SK-N-SH (cell line): ENCODE data around the gene CFAP221. TPM values are rescaled to one million over a fixed set of nuclear protein-coding genes. Genes with fewer than 3 reads are reported as not detected.

Source experiments
- CTCF ChIA-PET: fragments of 300-600, 350-600 bp; formaldehyde crosslinking; extraction: SDS; loops from one replicate; lab custom pipeline; 2021; lab: Yijun Ruan, JAX
- POLR2A ChIA-PET: fragments of 350-600 bp; sonication (Branson Sonifier 250); formaldehyde crosslinking; extraction: SDS; loops from one replicate; lab custom pipeline; 2020; ENCODE audit warnings: antibody characterized with exemption, inconsistent platforms; lab: Yijun Ruan, JAX
- DNase-seq: peaks from one replicate; pipeline ENCODE4 v3.0.0; 2012
- H2AFZ ChIP-seq: fragments of 200-600 bp; sonication (generic); 2 replicates; pipeline ENCODE4 v1.8.1; 2016; ENCODE audit warnings: antibody characterized with exemption, mild to moderate bottlenecking, low read depth
- H3F3A ChIP-seq: fragments of 200-600 bp; sonication (generic); replicated peaks from 2 replicates; pipeline ENCODE3; 2016; ENCODE audit warnings: antibody characterized with exemption, mild to moderate bottlenecking; ENCODE audit not compliant: insufficient read depth
- H3K27ac ChIP-seq, 2 experiments: fragments of 200-500 bp in 1 of 2; fragments of 200-600 bp in 1 of 2; sonication (Bioruptor generic) in 1 of 2; sonication (generic), shearing (Covaris generic) in 1 of 2; 2 replicates each; pipeline versions ENCODE4 v1.5.1 to v1.6.1; 2014 to 2016; ENCODE audit warnings: low read depth in 2 of 2, inconsistent platforms in 1 of 2, low read length in 1 of 2, mild to moderate bottlenecking in 1 of 2, mixed read lengths in 1 of 2
- H3K27me3 ChIP-seq: fragments of 200-600 bp; sonication (generic), shearing (Covaris generic); 2 replicates; pipeline ENCODE4 v1.6.1; 2016; ENCODE audit warnings: mixed run types; ENCODE audit not compliant: insufficient read depth
- H3K36me3 ChIP-seq, 2 experiments: fragments of 200-500 bp in 1 of 2; fragments of 200-600 bp in 1 of 2; sonication (Bioruptor generic) in 1 of 2; sonication (generic) in 1 of 2; replicated peaks in 1 of 2; 2 replicates each; pipeline versions ENCODE3 to v1.5.1; 2014 to 2016; ENCODE audit warnings: low read length in 1 of 2, mild to moderate bottlenecking in 1 of 2; ENCODE audit not compliant: insufficient read depth in 2 of 2, control insufficient read depth in 1 of 2
- H3K4me1 ChIP-seq, 2 experiments: fragments of 200-500 bp in 1 of 2; fragments of 200-600 bp in 1 of 2; sonication (Bioruptor generic) in 1 of 2; sonication (generic), shearing (Covaris generic) in 1 of 2; 2 replicates each; pipeline versions ENCODE4 v1.5.1 to v1.6.1; 2014 to 2016; ENCODE audit warnings: low read depth in 1 of 2, low read length in 1 of 2, mixed run types in 1 of 2; ENCODE audit not compliant: insufficient read depth in 2 of 2, control insufficient read depth in 1 of 2
- H3K4me2 ChIP-seq: fragments of 200-600 bp; sonication (generic), shearing (Covaris generic); 2 replicates; pipeline ENCODE4 v1.6.1; 2017; ENCODE audit warnings: mixed run types
- H3K4me3 ChIP-seq, 2 experiments: fragments of 200-500 bp in 1 of 2; fragments of 200-600 bp in 1 of 2; sonication (Bioruptor generic) in 1 of 2; sonication (generic), shearing (Covaris generic) in 1 of 2; 2 replicates each; pipeline versions ENCODE4 v1.5.1 to v1.8.1; 2014 to 2016; ENCODE audit warnings: low read depth in 2 of 2, inconsistent platforms in 1 of 2, low read length in 1 of 2, mild to moderate bottlenecking in 1 of 2, mixed read lengths in 1 of 2, moderate library complexity in 1 of 2
- H3K79me2 ChIP-seq: fragments of 200-600 bp; sonication (generic); 2 replicates; pipeline ENCODE4 v1.8.1; 2017; ENCODE audit warnings: mild to moderate bottlenecking; ENCODE audit not compliant: insufficient read depth
- H3K9ac ChIP-seq: fragments of 200-600 bp; sonication (generic); 2 replicates; pipeline ENCODE4 v1.6.1; 2017; ENCODE audit warnings: mixed run types
- H3K9me2 ChIP-seq: fragments of 200-600 bp; sonication (generic); 2 replicates; pipeline ENCODE4 v1.6.1; 2017; ENCODE audit warnings: mixed run types
- H3K9me3 ChIP-seq: fragments of 200-600 bp; sonication (generic); 2 replicates; pipeline ENCODE4 v1.6.1; 2017; ENCODE audit warnings: mixed run types, mild to moderate bottlenecking, moderate library complexity
- H4K20me1 ChIP-seq: fragments of 200-600 bp; sonication (generic); 2 replicates; pipeline ENCODE4 v1.6.1; 2017; ENCODE audit warnings: mild to moderate bottlenecking, mixed run types; ENCODE audit not compliant: insufficient read depth
- ELF1 ChIP-seq: IDR thresholded peaks from 2 replicates; pipeline ENCODE4 v1.4.0; 2012
- FOSL2 ChIP-seq: IDR thresholded peaks from 2 replicates; pipeline ENCODE4 v1.4.0; 2012; ENCODE audit warnings: low read depth, mild to moderate bottlenecking, moderate library complexity, borderline replicate concordance
- FOXJ3 ChIP-seq: sonication (generic); formaldehyde crosslinking; IDR thresholded peaks from 2 replicates; pipeline ENCODE4 v1.5.1; 2020; ENCODE audit warnings: mild to moderate bottlenecking, missing genetic modification reagents
- FOXM1 ChIP-seq: IDR thresholded peaks from 2 replicates; pipeline ENCODE4 v1.4.0; 2012; ENCODE audit warnings: low read depth, mild to moderate bottlenecking
- GABPA ChIP-seq: IDR thresholded peaks from 2 replicates; pipeline ENCODE4 v1.4.0; 2012; ENCODE audit warnings: low read depth, mild to moderate bottlenecking
- MEF2A ChIP-seq: IDR thresholded peaks from 2 replicates; pipeline ENCODE4 v1.4.0; 2012; ENCODE audit warnings: low read depth, borderline replicate concordance
- NFIC ChIP-seq: IDR thresholded peaks from 2 replicates; pipeline ENCODE4 v1.4.0; 2012; ENCODE audit warnings: borderline replicate concordance
- RXRA ChIP-seq: IDR thresholded peaks from 2 replicates; pipeline ENCODE4 v1.4.0; 2012; ENCODE audit warnings: low read depth, mild to moderate bottlenecking, borderline replicate concordance
- TAF1 ChIP-seq: IDR thresholded peaks from 2 replicates; pipeline ENCODE4 v1.6.1; 2012; ENCODE audit warnings: low read depth, mild to moderate bottlenecking, low read length, moderate library complexity, borderline replicate concordance
- TCF12 ChIP-seq: IDR thresholded peaks from 2 replicates; pipeline ENCODE4 v1.4.0; 2012
- TEAD4 ChIP-seq: IDR thresholded peaks from 2 replicates; pipeline ENCODE4 v1.4.0; 2012; ENCODE audit warnings: mild to moderate bottlenecking, borderline replicate concordance; ENCODE audit not compliant: insufficient read depth
- YY1 ChIP-seq: IDR thresholded peaks from 2 replicates; pipeline ENCODE4 v1.4.0; 2012; ENCODE audit warnings: low read depth, mild to moderate bottlenecking
- WGBS: methylation state at CpG from one replicate; pipeline ENCODE4 v1.1.6; 2017; ENCODE audit warnings: low lambda C conversion rate; 5-methylcytosine and 5-hydroxymethylcytosine counted together
- polyA plus RNA-seq, 3 experiments: library from polyadenylated mRNA; depleted of rRNA; stranded (reverse); fragments of >200 nt; gene quantifications; 2 replicates each; pipeline ENCODE4 v1.2.3, GENCODE V29; 2012
- TF ChIP-seq, protein P1 (sequence below): IDR thresholded peaks from 2 replicates; pipeline ENCODE4; 2012
- TF ChIP-seq, protein P2 (sequence below): IDR thresholded peaks from 2 replicates; pipeline ENCODE4 v1.4.0; 2012; ENCODE audit warnings: low read depth, borderline replicate concordance
- TF ChIP-seq, protein P3 (sequence below): fragments of 150-350 bp; IDR thresholded peaks from 2 replicates; pipeline ENCODE4 v1.6.1; 2016; ENCODE audit warnings: mild to moderate bottlenecking, low read depth, low read length

CFAP221 gene
- polyA plus RNA-seq, 1 of the 3 experiments (the other 2 are of a cell fraction): 0.12 TPM

DNA sequence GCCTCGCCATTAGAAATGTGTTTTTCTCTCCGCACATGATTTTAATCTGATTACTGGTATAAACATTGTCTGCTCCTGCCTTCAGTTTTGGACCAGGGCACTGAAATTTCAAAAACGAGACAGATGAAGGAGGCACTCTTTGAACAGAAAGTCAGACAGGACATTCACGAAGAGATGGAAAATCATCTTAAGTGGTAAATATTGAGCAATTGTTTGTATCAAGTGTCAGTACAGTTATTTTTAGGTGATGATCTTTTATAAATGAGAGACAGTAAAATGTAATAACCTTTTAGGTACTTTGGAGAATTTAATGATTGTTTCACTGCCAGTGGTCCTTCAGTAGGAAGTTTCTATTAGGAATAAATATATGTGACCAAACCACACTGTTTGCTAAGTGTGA lies 60.8 kb downstream of the CFAP221 start:
- POLR2A ChIA-PET: no interaction called here
- Histone ChIP-seq H3K4me2 (no peak overlapping the region), H3K9ac (no peak overlapping the region), H3K4me1 (no peaks in the 10 kb centered on the region), H3K4me3 (no peak overlapping the region), H3K36me3 (no peaks in the 10 kb centered on the region), H2AFZ (no peak overlapping the region), H4K20me1 (no peaks in the 10 kb centered on the region), H3F3A (no peaks in the 10 kb centered on the region), H3K79me2 (no peaks in the 10 kb centered on the region), H3K27ac (no peak overlapping the region), H3K9me3 (no peaks in the 10 kb centered on the region), H3K27me3 (no peaks in the 10 kb centered on the region), H3K9me2 (no peaks in the 10 kb centered on the region)
- WGBS: 50% methylated on average over 4 of the region's 4 CpGs
- TF ChIP-seq MEF2A: no peak
- TF ChIP-seq TEAD4: no peak
- no peak for DNase-seq
- CTCF ChIA-PET: no interaction called here

DNA sequence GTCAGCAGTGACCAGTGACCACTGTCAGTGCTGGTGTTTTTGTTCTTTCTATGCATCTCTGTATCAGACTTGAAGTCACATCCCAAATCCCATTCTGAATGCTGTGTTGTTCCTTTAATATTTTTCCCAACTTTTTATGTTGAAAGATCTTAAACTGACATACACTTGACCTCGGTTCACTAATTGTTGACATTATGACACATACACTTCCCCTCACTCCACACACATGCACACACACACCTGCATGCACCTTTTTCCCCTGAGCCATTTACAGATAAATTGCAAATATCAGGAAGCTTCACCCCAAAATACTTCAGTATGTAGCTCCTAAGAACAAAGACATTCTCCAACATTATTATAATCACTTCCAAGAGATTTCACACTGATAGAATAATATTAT lies 62.4 kb downstream of the CFAP221 start:
- Histone ChIP-seq H3K27ac (no peak overlapping the region), H4K20me1 (no peaks in the 10 kb centered on the region)
- TF ChIP-seq, protein P1, sequence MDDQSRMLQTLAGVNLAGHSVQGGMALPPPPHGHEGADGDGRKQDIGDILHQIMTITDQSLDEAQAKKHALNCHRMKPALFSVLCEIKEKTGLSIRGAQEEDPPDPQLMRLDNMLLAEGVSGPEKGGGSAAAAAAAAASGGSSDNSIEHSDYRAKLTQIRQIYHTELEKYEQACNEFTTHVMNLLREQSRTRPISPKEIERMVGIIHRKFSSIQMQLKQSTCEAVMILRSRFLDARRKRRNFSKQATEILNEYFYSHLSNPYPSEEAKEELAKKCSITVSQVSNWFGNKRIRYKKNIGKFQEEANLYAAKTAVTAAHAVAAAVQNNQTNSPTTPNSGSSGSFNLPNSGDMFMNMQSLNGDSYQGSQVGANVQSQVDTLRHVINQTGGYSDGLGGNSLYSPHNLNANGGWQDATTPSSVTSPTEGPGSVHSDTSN: no peak
- TF ChIP-seq GABPA: no peak
- TF ChIP-seq, protein P2, sequence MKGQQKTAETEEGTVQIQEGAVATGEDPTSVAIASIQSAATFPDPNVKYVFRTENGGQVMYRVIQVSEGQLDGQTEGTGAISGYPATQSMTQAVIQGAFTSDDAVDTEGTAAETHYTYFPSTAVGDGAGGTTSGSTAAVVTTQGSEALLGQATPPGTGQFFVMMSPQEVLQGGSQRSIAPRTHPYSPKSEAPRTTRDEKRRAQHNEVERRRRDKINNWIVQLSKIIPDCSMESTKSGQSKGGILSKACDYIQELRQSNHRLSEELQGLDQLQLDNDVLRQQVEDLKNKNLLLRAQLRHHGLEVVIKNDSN: no peak
- TF ChIP-seq YY1: no peak
- TF ChIP-seq FOXM1: no peak
- TF ChIP-seq FOXJ3 (CRISPR knock-in tag): no peak
- TF ChIP-seq RXRA: no peak
- TF ChIP-seq TCF12: no peak
- TF ChIP-seq, protein P3, sequence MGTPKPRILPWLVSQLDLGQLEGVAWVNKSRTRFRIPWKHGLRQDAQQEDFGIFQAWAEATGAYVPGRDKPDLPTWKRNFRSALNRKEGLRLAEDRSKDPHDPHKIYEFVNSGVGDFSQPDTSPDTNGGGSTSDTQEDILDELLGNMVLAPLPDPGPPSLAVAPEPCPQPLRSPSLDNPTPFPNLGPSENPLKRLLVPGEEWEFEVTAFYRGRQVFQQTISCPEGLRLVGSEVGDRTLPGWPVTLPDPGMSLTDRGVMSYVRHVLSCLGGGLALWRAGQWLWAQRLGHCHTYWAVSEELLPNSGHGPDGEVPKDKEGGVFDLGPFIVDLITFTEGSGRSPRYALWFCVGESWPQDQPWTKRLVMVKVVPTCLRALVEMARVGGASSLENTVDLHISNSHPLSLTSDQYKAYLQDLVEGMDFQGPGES: no peak
- no peak for TF ChIP-seq TEAD4
- no peak for TF ChIP-seq ELF1
- no peak for TF ChIP-seq NFIC
- TF ChIP-seq TAF1: no peak
- TF ChIP-seq FOSL2: no peak
- TF ChIP-seq, all 33 proteins: peak for 0
- H3K27me3 ChIP-seq: no peaks in the 10 kb centered on the region
- H2AFZ ChIP-seq: no peak overlapping the region
- no peaks in the 10 kb centered on the region for H3K9me2 ChIP-seq
- no peaks in the 10 kb centered on the region for H3K36me3 ChIP-seq
- no peak for DNase-seq
- WGBS: 44% methylated on average over 1 of the region's 1 CpG
- H3K4me1 ChIP-seq: no peaks in the 10 kb centered on the region
- H3K4me3 ChIP-seq: no peak overlapping the region
- H3F3A ChIP-seq: no peaks in the 10 kb centered on the region
- POLR2A ChIA-PET: no interaction called here
- no peaks in the 10 kb centered on the region for H3K9me3 ChIP-seq
- no peak overlapping the region for H3K9ac ChIP-seq
- CTCF ChIA-PET: interaction anchor here (1.1 kb wide), 1 partner anchor 16 kb away, joined by 3 read pairs; no protein-coding TSS in a partner anchor
- H3K4me2 ChIP-seq: no peak overlapping the region
- H3K79me2 ChIP-seq: no peaks in the 10 kb centered on the region
